Measurements from ENCODE around the gene COL17A1.

- TF ChIP-seq, protein P1, sequence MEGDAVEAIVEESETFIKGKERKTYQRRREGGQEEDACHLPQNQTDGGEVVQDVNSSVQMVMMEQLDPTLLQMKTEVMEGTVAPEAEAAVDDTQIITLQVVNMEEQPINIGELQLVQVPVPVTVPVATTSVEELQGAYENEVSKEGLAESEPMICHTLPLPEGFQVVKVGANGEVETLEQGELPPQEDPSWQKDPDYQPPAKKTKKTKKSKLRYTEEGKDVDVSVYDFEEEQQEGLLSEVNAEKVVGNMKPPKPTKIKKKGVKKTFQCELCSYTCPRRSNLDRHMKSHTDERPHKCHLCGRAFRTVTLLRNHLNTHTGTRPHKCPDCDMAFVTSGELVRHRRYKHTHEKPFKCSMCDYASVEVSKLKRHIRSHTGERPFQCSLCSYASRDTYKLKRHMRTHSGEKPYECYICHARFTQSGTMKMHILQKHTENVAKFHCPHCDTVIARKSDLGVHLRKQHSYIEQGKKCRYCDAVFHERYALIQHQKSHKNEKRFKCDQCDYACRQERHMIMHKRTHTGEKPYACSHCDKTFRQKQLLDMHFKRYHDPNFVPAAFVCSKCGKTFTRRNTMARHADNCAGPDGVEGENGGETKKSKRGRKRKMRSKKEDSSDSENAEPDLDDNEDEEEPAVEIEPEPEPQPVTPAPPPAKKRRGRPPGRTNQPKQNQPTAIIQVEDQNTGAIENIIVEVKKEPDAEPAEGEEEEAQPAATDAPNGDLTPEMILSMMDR (conservative IDR thresholded peaks at IDR 0.05; ENCODE audit: low read depth, low read length), result no peak
- TF ChIP-seq EZH2 (IDR thresholded peaks at IDR 0.05; ENCODE audit: low read length, unreplicated experiment), result no peak
- TF ChIP-seq EZH2phosphoT487 (IDR thresholded peaks at IDR 0.05; ENCODE audit: borderline replicate concordance, low read length), result no peak
These were observed 18.7 kb downstream of the COL17A1 start for GRCh38 chr10:104066945-104067344.
